ENCODE results near the gene NAV2.

NAV2 gene

GRCh38 chr11:20056950-20057943 lies 344.6 kb downstream of the NAV2 start:
- Mint-ChIP-seq H3K27ac (no peak overlapping the region), H3K9me3 (no peaks in the 10 kb centered on the region), H3K4me1 (no peaks in the 10 kb centered on the region), H3K36me3 (no peaks in the 10 kb centered on the region), H3K4me3 (no peak overlapping the region)
- no peak for DNase-seq (ENCODE audit: low spot score in 2 of 2)
- ATAC-seq: no peak

DNA sequence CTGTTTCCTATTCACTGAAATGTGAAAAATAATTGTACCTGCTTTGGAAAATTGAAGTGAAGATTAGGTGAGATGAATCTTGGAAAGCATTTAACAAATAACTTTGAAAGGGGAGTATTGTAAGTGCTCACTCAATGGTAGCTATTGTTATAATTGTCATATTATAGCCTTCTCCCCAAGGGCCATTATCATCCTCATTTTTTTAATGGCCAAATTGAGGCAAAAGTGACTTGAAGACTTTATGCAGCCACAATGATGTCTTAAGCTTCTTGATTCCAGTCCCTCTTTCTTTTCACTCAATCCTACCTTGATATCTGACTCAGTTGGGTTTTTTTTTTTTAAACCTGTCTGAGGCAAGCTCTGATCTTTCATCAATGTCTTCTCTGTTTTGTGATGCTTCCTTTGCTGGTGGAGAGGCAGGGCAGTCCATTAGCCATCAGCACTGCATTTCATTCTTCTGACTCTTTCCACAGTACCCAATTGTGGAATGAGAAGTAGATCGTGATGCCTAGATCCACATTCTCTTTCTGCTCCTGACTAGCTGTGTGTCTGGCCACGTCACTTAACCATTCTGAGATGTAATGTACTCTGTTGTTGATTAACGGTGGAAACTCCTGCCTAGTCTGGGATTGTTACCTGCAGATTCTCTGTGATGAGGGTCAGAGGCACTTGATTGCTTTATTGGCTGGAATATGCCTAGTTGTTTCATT lies 346.3 kb downstream of the NAV2 start:
- H3K36me3 Mint-ChIP-seq: no peaks in the 10 kb centered on the region
- no peak overlapping the region for H3K27ac Mint-ChIP-seq
- no peak overlapping the region for H3K4me3 Mint-ChIP-seq
- no peaks in the 10 kb centered on the region for H3K9me3 Mint-ChIP-seq
- DNase-seq (ENCODE audit: low spot score in 2 of 2): no peak
- ATAC-seq: no peak
- no peaks in the 10 kb centered on the region for H3K4me1 Mint-ChIP-seq

GRCh38 chr11:20059587-20060021 lies 347.0 kb downstream of the NAV2 start:
- no peak for DNase-seq (ENCODE audit: low spot score in 2 of 2)
- no peaks in the 10 kb centered on the region for H3K9me3 Mint-ChIP-seq
- no peak overlapping the region for H3K4me3 Mint-ChIP-seq
- no peak for ATAC-seq
- no peak overlapping the region for H3K27ac Mint-ChIP-seq
- no peaks in the 10 kb centered on the region for H3K4me1 Mint-ChIP-seq
- no peaks in the 10 kb centered on the region for H3K36me3 Mint-ChIP-seq

- no peak for DNase-seq (ENCODE audit: low spot score in 2 of 2)
- H3K27ac Mint-ChIP-seq: no peak overlapping the region
Measured at GRCh38 chr11:20060181-20060580, 347.5 kb downstream of the NAV2 start.

GRCh38 chr11:20060647-20061205 lies 348.1 kb downstream of the NAV2 start:
- H3K27ac Mint-ChIP-seq: no peak overlapping the region
- no peak overlapping the region for H3K4me3 Mint-ChIP-seq
- no peaks in the 10 kb centered on the region for H3K4me1 Mint-ChIP-seq

More at GRCh38 chr11:20060181-20060580, 347.5 kb downstream of the NAV2 start:
- ATAC-seq: no peak
- H3K36me3 Mint-ChIP-seq: no peaks in the 10 kb centered on the region
- no peaks in the 10 kb centered on the region for H3K9me3 Mint-ChIP-seq
- no peak overlapping the region for H3K4me3 Mint-ChIP-seq
- H3K4me1 Mint-ChIP-seq: no peaks in the 10 kb centered on the region

DNA sequence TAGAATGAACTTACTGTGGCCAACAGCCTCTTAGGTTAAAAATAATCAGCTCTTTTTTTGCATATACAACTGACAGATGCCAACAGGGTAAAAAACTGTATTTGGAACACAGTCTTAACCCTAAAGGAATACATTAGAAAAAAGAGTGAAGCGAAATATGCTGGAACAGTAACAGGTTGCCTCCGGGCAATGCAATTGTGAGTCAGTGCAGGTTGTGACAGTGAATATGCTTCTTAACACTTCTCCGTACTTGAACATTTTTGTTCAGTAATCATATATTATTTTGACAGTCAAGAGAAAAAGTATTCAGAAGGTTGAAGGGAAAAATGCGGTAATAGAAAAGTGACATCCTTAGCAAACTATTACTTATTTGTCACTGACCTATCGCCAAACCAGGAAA lies 349.1 kb downstream of the NAV2 start:
- DNase-seq (ENCODE audit: low spot score in 2 of 2): no peak
- no peak overlapping the region for H3K27ac Mint-ChIP-seq
- H3K4me3 Mint-ChIP-seq: no peak overlapping the region
- ATAC-seq: no peak
- H3K9me3 Mint-ChIP-seq: no peaks in the 10 kb centered on the region
- H3K4me1 Mint-ChIP-seq: no peaks in the 10 kb centered on the region
- no peaks in the 10 kb centered on the region for H3K36me3 Mint-ChIP-seq

More at GRCh38 chr11:20060647-20061205, 348.1 kb downstream of the NAV2 start:
- H3K36me3 Mint-ChIP-seq: no peaks in the 10 kb centered on the region
- DNase-seq (ENCODE audit: low spot score in 2 of 2) (no peak), ATAC-seq (no peak)
- no peaks in the 10 kb centered on the region for H3K9me3 Mint-ChIP-seq

GRCh38 chr11:20064961-20065405 lies 352.3 kb downstream of the NAV2 start:
- no peaks in the 10 kb centered on the region for H3K4me1 Mint-ChIP-seq
- no peak overlapping the region for H3K27ac Mint-ChIP-seq
- ATAC-seq: no peak
- no peaks in the 10 kb centered on the region for H3K9me3 Mint-ChIP-seq
- no peak for DNase-seq (ENCODE audit: low spot score in 2 of 2)
- H3K4me3 Mint-ChIP-seq: no peak overlapping the region
- H3K36me3 Mint-ChIP-seq: no peaks in the 10 kb centered on the region

DNA sequence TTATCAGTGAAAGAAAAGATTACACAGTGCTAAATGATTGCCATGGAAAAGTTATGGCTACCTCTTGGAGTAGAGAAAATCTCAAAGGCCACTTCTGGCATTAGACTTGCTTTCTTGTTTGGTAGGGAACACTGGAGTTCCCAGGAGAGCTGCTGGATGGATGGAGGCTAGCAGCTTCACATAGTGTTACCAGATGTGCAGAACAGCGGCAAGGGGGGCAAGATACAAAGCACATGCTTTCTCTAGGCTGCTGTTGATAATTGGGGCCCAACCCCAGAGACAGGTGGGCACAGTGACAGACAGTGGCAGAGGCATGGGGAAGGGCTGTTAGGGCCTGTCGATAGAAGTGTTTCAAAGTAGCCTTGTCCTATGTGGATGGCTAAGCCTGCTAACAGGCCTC lies 352.8 kb downstream of the NAV2 start:
- Mint-ChIP-seq H3K27ac (no peak overlapping the region), H3K4me1 (no peaks in the 10 kb centered on the region), H3K36me3 (no peaks in the 10 kb centered on the region), H3K4me3 (no peak overlapping the region), H3K9me3 (no peaks in the 10 kb centered on the region)
- ATAC-seq (no peak), DNase-seq (ENCODE audit: low spot score in 2 of 2) (no peak)

- Mint-ChIP-seq H3K36me3 (no peaks in the 10 kb centered on the region), H3K4me1 (no peaks in the 10 kb centered on the region), H3K9me3 (no peaks in the 10 kb centered on the region), H3K4me3 (no peak overlapping the region), H3K27ac (no peak overlapping the region)
- ATAC-seq (no peak), DNase-seq (ENCODE audit: low spot score in 2 of 2) (no peak)
Measured at GRCh38 chr11:20066013-20066782, 353.6 kb downstream of the NAV2 start.

- Mint-ChIP-seq H3K4me1 (no peaks in the 10 kb centered on the region), H3K4me3 (no peak overlapping the region), H3K27ac (no peak overlapping the region), H3K36me3 (no peaks in the 10 kb centered on the region), H3K9me3 (no peaks in the 10 kb centered on the region)
- ATAC-seq: no peak
- no peak for DNase-seq (ENCODE audit: low spot score in 2 of 2)
Measured at GRCh38 chr11:20066783-20067156, 354.1 kb downstream of the NAV2 start.

GRCh38 chr11:20067665-20068064 lies 355.0 kb downstream of the NAV2 start:
- H3K36me3 Mint-ChIP-seq: no peaks in the 10 kb centered on the region
- H3K4me1 Mint-ChIP-seq: no peaks in the 10 kb centered on the region
- H3K4me3 Mint-ChIP-seq: no peak overlapping the region
- ATAC-seq: no peak
- no peaks in the 10 kb centered on the region for H3K9me3 Mint-ChIP-seq
- no peak overlapping the region for H3K27ac Mint-ChIP-seq
- no peak for DNase-seq (ENCODE audit: low spot score in 2 of 2)

- Mint-ChIP-seq H3K4me3 (no peak overlapping the region), H3K4me1 (no peaks in the 10 kb centered on the region), H3K27ac (no peak overlapping the region), H3K9me3 (no peaks in the 10 kb centered on the region), H3K36me3 (no peaks in the 10 kb centered on the region)
- DNase-seq (ENCODE audit: low spot score in 2 of 2) (no peak), ATAC-seq (no peak)
Measured at GRCh38 chr11:20068691-20069090, 356.1 kb downstream of the NAV2 start.

DNA sequence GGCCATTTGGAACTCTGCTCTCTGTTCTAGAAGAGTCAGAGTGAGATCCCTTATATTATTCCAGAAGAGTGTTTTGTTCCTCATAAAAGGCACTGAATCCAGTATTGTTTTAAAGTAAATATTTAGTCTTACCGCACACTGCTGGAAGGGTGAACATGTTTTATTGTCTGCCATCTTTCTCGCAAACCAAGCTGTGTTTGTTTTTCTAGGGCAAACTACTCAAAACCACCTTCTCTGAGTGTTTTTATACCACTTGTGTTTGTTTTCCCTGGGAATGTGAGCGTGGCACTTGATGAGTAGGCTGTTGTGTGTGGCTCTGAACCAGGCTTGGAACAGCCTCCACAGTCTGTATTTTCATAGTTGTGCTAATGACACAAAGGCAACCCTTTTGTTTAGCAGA lies 357.8 kb downstream of the NAV2 start:
- Mint-ChIP-seq H3K36me3 (no peaks in the 10 kb centered on the region), H3K4me3 (no peak overlapping the region), H3K27ac (no peak overlapping the region), H3K4me1 (no peaks in the 10 kb centered on the region), H3K9me3 (no peaks in the 10 kb centered on the region)
- ATAC-seq (no peak), DNase-seq (ENCODE audit: low spot score in 2 of 2) (no peak)

DNA sequence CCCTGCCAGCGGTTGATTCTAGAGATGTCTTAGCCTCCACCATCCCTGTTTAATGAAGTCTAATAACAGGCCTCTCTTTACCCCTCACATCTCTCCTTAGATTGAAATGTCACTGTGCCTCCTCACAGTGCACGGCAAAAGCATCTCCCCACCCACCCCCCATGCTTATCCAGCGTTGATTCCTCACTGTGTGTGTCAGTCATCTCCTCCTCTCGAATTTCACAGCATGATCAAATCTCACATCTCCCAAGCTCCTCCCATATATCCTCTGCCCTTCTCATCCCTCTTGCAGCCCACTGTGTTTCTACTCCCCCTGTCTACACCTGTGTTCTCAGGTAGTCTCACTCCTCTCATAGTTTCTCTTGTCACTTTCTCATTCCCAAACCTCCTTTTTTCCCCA lies 363.0 kb downstream of the NAV2 start:
- Mint-ChIP-seq H3K36me3 (no peaks in the 10 kb centered on the region), H3K9me3 (no peaks in the 10 kb centered on the region), H3K4me1 (no peaks in the 10 kb centered on the region), H3K27ac (no peak overlapping the region), H3K4me3 (no peak overlapping the region)
- ATAC-seq (no peak), DNase-seq (ENCODE audit: low spot score in 2 of 2) (no peak)

DNA sequence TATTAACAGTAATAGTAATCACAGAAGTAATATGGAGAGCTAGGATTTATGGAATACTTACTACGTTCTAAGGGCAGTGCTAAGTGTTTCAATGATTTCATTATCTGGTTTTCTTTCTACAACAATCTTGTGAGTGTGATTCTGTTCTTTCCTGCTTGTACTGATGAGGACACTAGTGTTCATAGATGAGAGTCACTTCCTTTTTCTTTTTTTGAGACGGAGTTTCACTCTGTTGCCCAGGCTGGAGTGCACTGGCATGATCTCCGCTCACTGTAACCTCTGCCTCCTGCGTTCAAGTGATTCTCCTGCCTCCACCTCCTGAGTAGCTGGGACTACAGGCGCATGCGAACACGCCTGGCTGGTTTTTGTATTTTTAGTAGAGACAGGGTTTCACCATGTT lies 366.2 kb downstream of the NAV2 start:
- Mint-ChIP-seq H3K27ac (no peak overlapping the region), H3K4me3 (no peak overlapping the region), H3K4me1 (peaks cover 6% of the 10 kb centered on the region), H3K9me3 (no peaks in the 10 kb centered on the region), H3K36me3 (no peaks in the 10 kb centered on the region)
- DNase-seq (ENCODE audit: low spot score in 2 of 2) (no peak), ATAC-seq (no peak)
